Mesenchymal stem cell (in vitro differentiated cells and primary cell): ENCODE data around the gene WSCD2.

Experiments
- DNase-seq: peaks from one replicate; pipeline ENCODE4 v3.0.0-alpha.2; 2013
- H2AFZ ChIP-seq: one replicate; pipeline ENCODE4 v1.6.1; 2013; ENCODE audit warnings: low read depth, mild to moderate bottlenecking, control low read depth, inconsistent platforms, low read length, moderate library complexity
- H2AK5ac ChIP-seq: 2 replicates; pipeline ENCODE4 v1.6.1; 2013; ENCODE audit warnings: low read length, moderate library complexity, mild to moderate bottlenecking, inconsistent platforms; ENCODE audit not compliant: severe bottlenecking
- H2BK120ac ChIP-seq: one replicate; pipeline ENCODE4 v1.6.1; 2013; ENCODE audit warnings: low read depth, mild to moderate bottlenecking, inconsistent platforms, low read length, moderate library complexity
- H2BK12ac ChIP-seq, 2 experiments: one replicate each; pipeline ENCODE4 v1.6.1; 2013; ENCODE audit warnings: inconsistent platforms in 2 of 2, low read length in 2 of 2, mild to moderate bottlenecking in 2 of 2, moderate library complexity in 2 of 2, control low read depth in 1 of 2
- H2BK15ac ChIP-seq: one replicate; pipeline ENCODE4 v1.6.1; 2013; ENCODE audit warnings: mild to moderate bottlenecking, low read depth, inconsistent platforms; ENCODE audit not compliant: poor library complexity, severe bottlenecking
- H2BK5ac ChIP-seq: 2 replicates; pipeline ENCODE4 v1.6.1; 2013; ENCODE audit warnings: low read depth, mild to moderate bottlenecking, low read length, control low read depth, inconsistent platforms; ENCODE audit not compliant: poor library complexity, severe bottlenecking
- H3K14ac ChIP-seq, 2 experiments: one replicate each; pipeline ENCODE4 v1.6.1; 2013; ENCODE audit warnings: inconsistent platforms in 2 of 2, low read length in 2 of 2, control low read depth in 1 of 2, mild to moderate bottlenecking in 1 of 2, moderate library complexity in 1 of 2
- H3K18ac ChIP-seq, 2 experiments: one replicate each; pipeline ENCODE4 v1.6.1; 2013; ENCODE audit warnings: inconsistent platforms in 2 of 2, low read length in 2 of 2, control low read depth in 1 of 2, low read depth in 1 of 2, mild to moderate bottlenecking in 1 of 2
- H3K23ac ChIP-seq, 2 experiments: one replicate each; pipeline ENCODE4 v1.6.1; 2013; ENCODE audit warnings: inconsistent platforms in 2 of 2, low read length in 2 of 2, mild to moderate bottlenecking in 2 of 2, moderate library complexity in 2 of 2, control low read depth in 1 of 2
- H3K27ac ChIP-seq: 2 replicates; pipeline ENCODE4 v1.5.1; 2013; ENCODE audit warnings: mild to moderate bottlenecking, moderate library complexity, low read length, control low read depth, inconsistent platforms; ENCODE audit not compliant: poor library complexity, severe bottlenecking
- H3K27me3 ChIP-seq, 2 experiments: 2 replicates each; pipeline versions ENCODE4 v1.6.1 to v1.7.0; 2013; ENCODE audit warnings: low read length in 2 of 2, mild to moderate bottlenecking in 2 of 2, moderate library complexity in 2 of 2, control low read depth in 1 of 2, inconsistent platforms in 1 of 2; ENCODE audit not compliant: control insufficient read depth in 1 of 2, insufficient read depth in 1 of 2
- H3K36me3 ChIP-seq, 2 experiments: 2 replicates each; pipeline versions ENCODE4 v1.6.1 to v1.7.0; 2013; ENCODE audit warnings: low read length in 2 of 2, control low read depth in 1 of 2, inconsistent platforms in 1 of 2, low read depth in 1 of 2, mild to moderate bottlenecking in 1 of 2; ENCODE audit not compliant: insufficient read depth in 2 of 2, control insufficient read depth in 1 of 2
- H3K4ac ChIP-seq, 2 experiments: one replicate each; pipeline ENCODE4 v1.6.1; 2013; ENCODE audit warnings: inconsistent platforms in 2 of 2, low read length in 2 of 2, mild to moderate bottlenecking in 2 of 2, moderate library complexity in 2 of 2, control low read depth in 1 of 2, low read depth in 1 of 2
- H3K4me1 ChIP-seq: 2 replicates; pipeline ENCODE4 v1.6.1; 2013; ENCODE audit warnings: low read depth, low read length, control low read depth; ENCODE audit not compliant: control insufficient read depth, insufficient read depth
- H3K4me2 ChIP-seq: 2 replicates; pipeline ENCODE4 v1.6.1; 2013; ENCODE audit warnings: low read length, mild to moderate bottlenecking, inconsistent platforms; ENCODE audit not compliant: poor library complexity, severe bottlenecking
- H3K4me3 ChIP-seq, 2 experiments: 2 replicates each; pipeline versions ENCODE4 v1.5.1 to v1.7.0; 2013; ENCODE audit warnings: low read length in 2 of 2, mild to moderate bottlenecking in 2 of 2, control low read depth in 1 of 2, low read depth in 1 of 2; ENCODE audit not compliant: insufficient read depth in 1 of 2
- H3K79me1 ChIP-seq: replicated peaks from 2 replicates; pipeline ENCODE4 v1.6.1; 2013; ENCODE audit warnings: mild to moderate bottlenecking, control low read depth, low read length, inconsistent platforms; ENCODE audit not compliant: poor library complexity, severe bottlenecking
- H3K9ac ChIP-seq: 2 replicates; pipeline ENCODE4 v1.7.0; 2013; ENCODE audit warnings: mild to moderate bottlenecking, low read length, moderate library complexity
- H3K9me3 ChIP-seq: 2 replicates; pipeline ENCODE4 v1.7.0; 2013; ENCODE audit warnings: mild to moderate bottlenecking, low read length; ENCODE audit not compliant: control insufficient read depth
- H4K8ac ChIP-seq: one replicate; pipeline ENCODE4 v1.6.1; 2013; ENCODE audit warnings: inconsistent platforms, mild to moderate bottlenecking, low read length, moderate library complexity
- H4K91ac ChIP-seq: one replicate; pipeline ENCODE4 v1.6.1; 2013; ENCODE audit warnings: mild to moderate bottlenecking, low read length, inconsistent platforms
- WGBS: methylation state at CpG from one replicate; pipeline ENCODE4 v1.1.7; 2013; ENCODE audit warnings: mixed read lengths; 5-methylcytosine and 5-hydroxymethylcytosine counted together

The WSCD2 gene

GRCh38 chr12:108122644-108123043, 6.4 kb upstream of the WSCD2 start:
- H3K18ac ChIP-seq, result no peak overlapping the region
- no peak overlapping the region for H2BK120ac ChIP-seq
- no peak overlapping the region for H2AFZ ChIP-seq
- H3K27ac ChIP-seq, result no peak overlapping the region
- no peak overlapping the region for H3K23ac ChIP-seq
- no peak overlapping the region for H3K9ac ChIP-seq
- H3K14ac ChIP-seq, result no peak overlapping the region
- no peaks in the 10 kb centered on the region for H3K36me3 ChIP-seq
- no peak overlapping the region for H2BK15ac ChIP-seq
- H2AK5ac ChIP-seq, result no peak overlapping the region
- H3K4me2 ChIP-seq, result no peak overlapping the region
- H2BK12ac ChIP-seq, result no peak overlapping the region
- no peaks in the 10 kb centered on the region for H3K4me1 ChIP-seq
- H3K79me1 ChIP-seq, result no peaks in the 10 kb centered on the region
- no peak overlapping the region for H3K4me3 ChIP-seq
- H2BK5ac ChIP-seq, result no peak overlapping the region
- no peaks in the 10 kb centered on the region for H3K9me3 ChIP-seq
- 32% methylated on average over 2 of the region's 2 CpGs for WGBS
- DNase-seq, result no peak
- H3K27me3 ChIP-seq, result peaks cover 7 to 41% of the 10 kb centered on the region in 2 experiments
- H4K91ac ChIP-seq, result no peak overlapping the region
- H4K8ac ChIP-seq, result no peak overlapping the region
- H3K4ac ChIP-seq, result no peak overlapping the region

- Histone ChIP-seq H2BK15ac (no peak overlapping the region), H4K8ac (no peak overlapping the region), H3K23ac (no peak overlapping the region), H3K4me1 (no peaks in the 10 kb centered on the region), H3K18ac (no peak overlapping the region), H2BK120ac (no peak overlapping the region), H3K27me3 (peaks cover 9 to 44% of the 10 kb centered on the region in 2 experiments), H3K9me3 (no peaks in the 10 kb centered on the region), H3K14ac (no peak overlapping the region), H2AFZ (no peak overlapping the region), H2BK5ac (no peak overlapping the region), H3K27ac (no peak overlapping the region), H3K9ac (no peak overlapping the region), H3K4me3 (no peak overlapping the region), H3K36me3 (no peaks in the 10 kb centered on the region), H2BK12ac (no peak overlapping the region), H3K79me1 (no peaks in the 10 kb centered on the region), H3K4me2 (no peak overlapping the region), H4K91ac (no peak overlapping the region), H2AK5ac (no peak overlapping the region), H3K4ac (no peak overlapping the region)
- 57% methylated on average over 5 of the region's 6 CpGs for WGBS
- DNase-seq, result no peak
Measured at GRCh38 chr12:108123402-108123801, 5.7 kb upstream of the WSCD2 start.

- Histone ChIP-seq H3K27ac (no peak overlapping the region), H3K18ac (no peak overlapping the region), H2BK120ac (no peak overlapping the region), H3K4me3 (no peak overlapping the region), H2AFZ (no peak overlapping the region), H3K27me3 (peaks cover 22 to 57% of the 10 kb centered on the region in 2 experiments), H3K4me1 (peaks cover 7% of the 10 kb centered on the region), H2BK5ac (no peak overlapping the region), H3K4ac (no peak overlapping the region), H2BK12ac (no peak overlapping the region), H3K4me2 (no peak overlapping the region), H4K91ac (no peak overlapping the region), H3K14ac (no peak overlapping the region), H3K9ac (no peak overlapping the region), H3K9me3 (no peaks in the 10 kb centered on the region), H2AK5ac (no peak overlapping the region), H4K8ac (no peak overlapping the region), H3K36me3 (no peaks in the 10 kb centered on the region), H3K79me1 (no peaks in the 10 kb centered on the region), H3K23ac (no peak overlapping the region), H2BK15ac (no peak overlapping the region)
- 49% methylated on average over 3 of the region's 4 CpGs for WGBS
- no peak for DNase-seq
Measured at GRCh38 chr12:108125073-108125472, 4.0 kb upstream of the WSCD2 start.

GRCh38 chr12:108126212-108126611, 2.9 kb upstream of the WSCD2 start:
- H3K14ac ChIP-seq, result no peak overlapping the region
- H3K27me3 ChIP-seq, result peaks cover 32 to 58% of the 10 kb centered on the region in 2 experiments
- WGBS, result 47% methylated on average over 1 of the region's 1 CpG

More at GRCh38 chr12:108126212-108126611, 2.9 kb upstream of the WSCD2 start:
- no peak overlapping the region for H3K18ac ChIP-seq
- DNase-seq, result no peak
- no peak overlapping the region for H2BK120ac ChIP-seq
- no peak overlapping the region for H3K27ac ChIP-seq
- H3K79me1 ChIP-seq, result no peaks in the 10 kb centered on the region
- no peaks in the 10 kb centered on the region for H3K36me3 ChIP-seq
- H3K9ac ChIP-seq, result no peak overlapping the region
- H3K23ac ChIP-seq, result no peak overlapping the region
- H2BK15ac ChIP-seq, result no peak overlapping the region
- no peak overlapping the region for H3K4me2 ChIP-seq
- H2BK5ac ChIP-seq, result no peak overlapping the region
- no peak overlapping the region for H2AK5ac ChIP-seq
- H4K91ac ChIP-seq, result no peak overlapping the region
- peaks cover 7% of the 10 kb centered on the region for H3K4me1 ChIP-seq
- no peak overlapping the region for H3K4ac ChIP-seq
- H4K8ac ChIP-seq, result no peak overlapping the region
- no peak overlapping the region for H3K4me3 ChIP-seq
- H2BK12ac ChIP-seq, result no peak overlapping the region
- H3K9me3 ChIP-seq, result no peaks in the 10 kb centered on the region
- H2AFZ ChIP-seq, result no peak overlapping the region
